NAMALWA (cell line): ENCODE data around the gene IL23R.
A peak's percentile ranks its signal among the peaks of the same experiment; 100 is the strongest.

Source experiments
- DNase-seq: peaks from one replicate; pipeline ENCODE4 v3.0.0-alpha.2; 2015; ENCODE audit warnings: low spot score

Gene IL23R

DNA sequence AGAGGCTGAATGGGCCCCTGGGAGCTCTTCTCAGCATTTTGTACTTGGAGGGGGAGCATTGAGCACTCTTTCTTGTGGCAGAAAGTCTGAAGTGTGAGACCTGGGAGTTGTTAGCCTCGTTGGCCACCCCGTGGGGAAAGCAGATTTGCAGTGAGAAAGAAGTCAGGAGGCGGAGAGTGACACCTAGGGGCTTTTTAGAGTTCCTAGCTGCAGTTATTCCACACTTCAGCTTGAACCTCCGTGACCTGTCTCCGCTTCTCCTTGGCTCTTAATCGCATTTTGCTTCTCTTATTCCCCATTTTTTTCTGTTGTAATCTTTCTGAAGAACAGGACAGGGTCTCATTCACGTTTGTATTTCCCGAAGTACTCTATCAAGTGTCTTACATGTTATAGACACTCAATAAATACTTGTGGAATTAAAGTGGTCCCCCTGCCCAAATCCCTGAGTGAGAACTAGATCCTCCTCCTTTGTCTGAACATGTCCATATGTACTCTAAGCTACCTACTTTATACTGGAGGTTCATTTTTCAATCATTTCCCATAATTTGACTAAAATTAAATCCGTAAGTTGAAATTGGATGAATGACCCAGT, 17.0 kb upstream of the IL23R start:
- DNase-seq = peak; percentile 92

DNA sequence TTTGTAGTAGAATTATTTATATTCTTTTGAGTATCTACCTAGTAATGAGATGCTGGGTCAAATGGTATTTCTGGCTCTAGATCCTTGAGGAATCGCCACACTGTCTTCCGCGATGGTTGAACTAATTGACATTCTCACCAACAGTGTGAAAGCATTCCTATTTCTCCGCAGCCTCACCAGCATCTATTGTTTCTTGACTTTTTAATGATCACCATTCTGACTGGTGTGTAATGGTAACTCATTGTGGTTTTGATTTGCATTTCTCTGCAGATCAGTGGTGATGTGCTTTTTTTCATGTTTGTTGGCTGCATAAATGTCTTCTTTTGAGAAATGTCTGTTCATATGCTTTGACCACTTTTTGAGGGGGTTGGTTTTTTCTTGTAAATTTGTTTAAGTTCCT, 15.3 kb upstream of the IL23R start:
- DNase-seq = no peak

DNA sequence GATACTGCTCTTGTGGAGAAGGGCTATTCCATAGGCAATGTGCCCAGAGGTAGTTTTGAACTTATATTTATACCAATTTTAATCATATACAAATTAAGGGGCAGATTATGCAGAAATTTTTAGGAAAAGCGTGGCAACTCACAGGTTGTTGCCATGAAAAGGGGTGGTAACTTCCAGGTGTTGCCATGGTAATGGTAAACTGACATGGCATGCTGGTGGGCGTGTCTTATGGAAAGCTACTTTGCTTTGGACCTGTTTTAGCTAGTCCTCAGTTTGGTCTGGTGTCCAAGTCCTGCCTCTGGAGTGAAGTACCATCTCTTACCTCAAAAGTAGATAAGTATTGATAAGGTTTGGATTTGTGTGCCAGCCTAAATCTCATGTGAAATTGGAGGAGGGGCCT, 7.9 kb upstream of the IL23R start:
- no peak for DNase-seq

DNA sequence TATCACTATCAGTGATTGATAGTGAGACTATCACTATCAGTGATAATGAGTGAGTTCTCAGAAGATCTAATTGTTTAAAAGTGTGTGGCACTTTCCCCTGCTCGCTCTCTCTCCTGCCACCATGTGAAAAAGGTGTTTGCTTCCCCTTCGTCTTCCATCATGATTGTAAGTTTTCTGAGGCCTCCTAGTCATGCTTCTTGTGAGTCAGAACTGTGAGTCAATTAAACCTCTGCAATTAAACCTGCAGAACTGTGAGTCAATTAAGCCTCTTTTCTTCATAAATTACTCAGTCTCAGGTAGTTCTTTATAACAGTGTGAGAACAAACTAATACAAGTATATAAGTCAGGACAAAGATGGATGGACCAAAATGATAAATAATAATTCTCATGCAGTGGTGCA, 7.0 kb upstream of the IL23R start:
- no peak for DNase-seq

DNA sequence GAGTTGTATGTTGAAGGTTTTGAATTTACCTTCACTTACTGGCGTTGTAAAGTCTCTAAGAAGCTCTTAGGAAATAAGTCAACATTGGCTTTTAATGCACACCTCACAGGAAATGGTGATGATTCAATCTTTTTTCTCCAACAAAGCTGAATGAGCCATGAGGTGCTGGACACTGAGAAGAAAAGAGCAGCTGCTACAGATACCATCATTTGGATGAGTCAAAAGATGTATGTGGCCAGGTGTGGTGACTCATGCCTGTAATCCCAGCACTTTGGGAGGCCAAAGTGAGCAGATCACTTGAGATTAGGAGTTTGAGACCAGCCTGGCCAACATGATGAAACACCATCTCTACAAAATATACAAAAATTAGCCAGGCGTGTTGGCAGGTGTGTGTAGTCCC, 3.3 kb upstream of the IL23R start:
- DNase-seq = no peak

DNA sequence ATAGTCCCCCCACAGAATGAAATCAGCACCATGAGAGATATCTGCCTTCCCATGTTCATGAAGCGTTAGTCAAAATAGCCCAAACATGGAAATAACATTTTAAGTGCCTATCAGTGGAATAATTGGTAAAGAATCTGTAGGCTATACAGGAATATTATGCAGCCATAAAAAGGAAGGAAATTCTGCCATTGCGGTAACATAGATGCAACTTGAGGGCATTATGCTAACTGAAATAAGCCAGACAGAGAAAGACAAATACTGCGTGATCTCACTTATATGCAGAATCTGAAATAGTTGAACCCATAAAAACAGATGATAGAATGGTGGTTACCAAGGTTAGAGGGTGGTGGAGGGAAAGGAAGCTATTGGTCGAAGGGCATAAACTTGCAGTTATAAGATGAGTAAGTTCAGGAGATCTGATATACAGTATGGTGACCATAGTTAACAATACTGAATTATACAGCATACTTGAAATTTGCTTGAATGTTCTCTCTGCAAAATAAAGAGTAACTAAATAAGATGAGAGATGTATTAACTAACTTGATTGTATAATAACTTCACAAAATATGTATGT, 699 bp upstream of the IL23R start:
- no peak for DNase-seq

DNA sequence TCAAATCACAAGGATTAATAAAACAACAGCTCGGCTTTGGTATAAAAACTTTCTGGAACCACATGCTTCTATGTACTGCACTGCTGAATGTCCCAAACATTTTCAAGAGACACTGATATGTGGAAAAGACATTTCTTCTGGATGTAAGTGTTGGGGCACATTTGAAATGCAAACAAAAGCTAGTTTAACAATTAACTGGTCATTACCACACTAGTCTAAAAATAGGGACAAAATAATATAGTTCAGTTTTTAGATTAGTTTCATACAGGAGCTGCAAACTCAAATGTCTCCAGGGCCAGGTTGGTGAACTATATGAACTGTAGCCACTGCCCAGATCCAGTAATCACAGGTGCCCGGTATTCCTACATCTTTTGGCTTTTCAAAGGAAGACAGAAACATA, 3.2 kb downstream of the IL23R start:
- no peak for DNase-seq

DNA sequence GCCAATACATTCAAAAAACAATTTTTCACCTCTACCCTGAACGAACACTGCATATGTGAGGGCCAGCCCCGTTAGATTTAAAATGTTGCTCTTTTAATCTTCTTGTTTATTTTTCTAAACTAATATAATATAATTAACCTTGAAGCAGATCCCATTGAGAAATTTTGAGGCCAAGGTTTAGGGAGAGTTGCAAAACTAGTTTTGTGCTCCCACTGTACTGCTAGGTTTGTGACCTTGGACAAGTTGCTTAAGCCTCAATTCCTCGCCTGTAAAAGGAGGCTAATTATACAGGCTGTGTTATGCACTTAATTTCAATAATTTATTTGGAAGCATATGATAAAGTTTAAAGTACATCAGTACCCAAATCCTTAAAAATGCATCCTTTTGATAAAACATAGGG, 3.7 kb downstream of the IL23R start:
- DNase-seq = no peak

DNA sequence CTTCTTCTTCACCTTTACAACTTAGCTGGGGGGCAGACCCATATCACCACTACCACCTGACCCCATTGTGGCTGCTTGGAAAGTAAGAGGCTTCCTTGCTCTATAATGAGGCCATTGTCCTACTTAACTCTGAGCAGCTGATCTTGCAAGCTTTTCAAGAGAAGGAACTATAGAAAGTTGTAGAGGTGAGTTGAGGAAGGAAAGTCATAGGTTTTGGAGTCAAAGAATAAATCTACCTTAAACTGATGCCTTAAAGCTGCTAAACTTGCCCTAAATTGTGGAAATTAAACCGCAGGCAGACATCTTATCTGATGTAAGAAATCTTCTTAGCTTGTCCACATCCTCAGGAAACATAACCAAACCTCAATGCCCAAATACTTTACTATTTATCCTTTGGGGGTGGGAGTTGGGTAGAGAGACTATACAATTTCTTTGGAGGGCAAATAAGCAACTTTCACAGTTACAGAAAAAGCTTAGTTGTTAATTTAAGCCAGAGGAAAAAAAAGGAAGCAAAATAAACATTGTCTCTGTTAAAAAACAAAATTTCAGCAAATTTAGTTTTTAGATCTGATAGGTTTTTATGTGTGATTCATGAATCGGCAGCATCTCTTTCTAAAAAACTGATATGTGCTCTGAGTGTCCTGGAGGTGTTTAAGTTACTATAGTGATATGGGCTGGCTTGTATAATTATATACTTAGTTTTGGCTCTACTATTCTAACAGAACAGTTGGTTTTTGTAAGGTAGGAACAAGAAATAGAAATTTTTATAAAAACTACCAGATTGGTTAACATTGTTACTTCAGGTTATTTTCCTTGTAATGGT, 4.7 kb downstream of the IL23R start:
- DNase-seq = no peak

DNA sequence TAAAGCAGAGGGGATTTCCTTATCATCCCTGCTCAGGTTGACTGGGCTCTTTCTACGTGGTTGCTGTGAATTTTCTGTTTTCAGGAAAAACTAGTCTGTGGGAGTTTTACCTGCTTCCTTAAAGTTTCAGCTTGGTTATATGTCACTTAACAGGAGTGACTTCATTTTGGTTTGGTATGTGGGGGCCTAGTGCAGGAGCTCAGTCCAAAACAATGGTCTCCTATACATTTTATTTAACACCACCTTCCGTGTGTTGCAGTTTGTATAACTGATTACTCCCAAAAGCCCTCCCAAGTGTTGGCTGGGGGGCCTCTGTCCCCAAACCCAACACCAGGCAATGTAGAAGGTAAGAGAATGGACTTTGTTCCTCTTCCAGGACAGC, 5.3 kb downstream of the IL23R start:
- DNase-seq = no peak

DNA sequence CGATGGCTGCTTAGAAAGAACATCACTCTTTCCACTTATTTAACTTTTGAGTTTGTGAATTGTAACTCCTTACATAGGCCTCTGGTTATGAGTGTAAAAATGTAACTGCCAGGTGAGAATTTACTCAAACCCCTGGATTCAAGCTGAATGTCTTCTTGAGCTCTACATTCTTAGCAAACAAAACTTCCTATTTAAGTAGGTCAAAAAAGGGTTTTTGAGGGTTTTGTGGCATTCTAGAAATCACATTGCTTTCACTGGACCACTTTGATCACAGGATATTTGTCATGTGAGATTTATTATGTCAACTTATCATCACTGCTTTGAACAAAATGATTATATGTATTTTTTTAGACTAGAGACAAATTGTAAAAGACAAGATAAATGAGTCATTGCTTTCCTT, 5.7 kb downstream of the IL23R start:
- DNase-seq = no peak

DNA sequence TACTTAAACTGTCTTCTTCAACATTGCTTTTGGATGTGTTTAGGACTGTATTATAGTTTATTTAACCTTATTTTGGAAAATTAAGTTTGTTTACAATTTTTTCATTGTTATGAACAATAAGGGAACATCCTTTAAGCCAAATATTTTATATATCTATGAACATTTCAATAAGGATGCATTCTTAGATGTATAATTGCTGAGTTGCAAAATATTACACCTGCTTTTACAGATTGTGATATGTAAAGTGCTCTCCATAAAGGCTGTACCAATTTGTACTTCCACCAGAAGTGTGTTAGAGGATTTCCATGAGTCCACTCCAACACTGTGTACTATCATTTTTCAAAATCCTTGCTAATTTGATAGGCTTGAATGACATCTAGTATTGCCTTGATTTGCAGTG, 7.7 kb downstream of the IL23R start:
- DNase-seq = no peak

DNA sequence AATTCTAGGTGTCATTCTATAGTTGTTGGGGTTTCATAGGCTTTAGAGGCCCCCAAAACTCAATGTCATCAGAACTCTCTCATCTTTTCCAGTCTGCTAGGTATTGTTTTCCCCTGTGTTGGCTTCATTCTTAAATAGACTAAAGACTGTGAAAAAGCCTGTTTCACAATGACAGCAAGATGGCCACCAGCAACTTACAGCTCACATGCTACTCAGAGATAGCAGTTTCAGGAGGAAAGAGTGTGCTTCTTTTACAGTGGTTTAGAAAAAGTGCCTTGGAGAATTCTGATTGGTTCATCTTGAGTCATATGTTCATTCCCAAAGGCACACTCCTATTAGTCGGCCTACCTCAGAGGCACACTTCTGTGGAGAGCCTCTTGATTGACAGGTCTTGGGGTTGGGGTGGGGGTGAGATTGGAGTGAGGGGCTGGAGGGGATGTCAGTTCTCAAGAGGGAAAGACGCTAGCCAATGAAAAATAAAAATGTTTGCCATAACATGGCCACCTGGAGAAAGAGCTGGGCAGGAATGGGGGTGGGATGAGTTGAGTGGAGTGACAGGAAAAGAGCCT, 8.5 kb downstream of the IL23R start:
- no peak for DNase-seq

DNA sequence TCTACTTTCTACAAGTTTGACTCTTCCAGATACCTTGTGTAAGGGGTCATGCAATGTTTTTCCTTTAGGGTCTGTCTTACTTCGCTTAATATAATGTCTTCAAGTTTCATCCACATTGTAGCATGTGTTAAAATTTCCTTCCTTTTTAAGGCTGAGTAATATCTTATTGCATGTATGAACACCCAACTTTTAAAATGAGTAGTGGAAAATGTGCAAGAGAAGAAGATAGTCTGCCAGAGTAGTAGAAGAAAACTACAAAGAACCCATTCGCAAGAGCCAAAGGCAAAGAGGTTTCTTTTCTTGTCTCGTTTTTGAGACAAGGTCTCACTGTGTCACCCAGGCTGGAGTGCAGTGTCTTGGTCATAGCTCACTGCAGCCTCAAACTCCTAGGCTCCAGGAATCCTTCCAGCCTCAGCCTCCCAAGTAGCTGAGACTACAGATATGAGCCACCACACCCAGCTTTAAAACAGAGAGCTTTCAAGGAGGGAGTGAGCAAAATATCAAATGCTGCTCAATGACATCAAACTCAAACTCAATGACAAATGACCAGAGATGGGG, 9.4 kb downstream of the IL23R start:
- DNase-seq = no peak

DNA sequence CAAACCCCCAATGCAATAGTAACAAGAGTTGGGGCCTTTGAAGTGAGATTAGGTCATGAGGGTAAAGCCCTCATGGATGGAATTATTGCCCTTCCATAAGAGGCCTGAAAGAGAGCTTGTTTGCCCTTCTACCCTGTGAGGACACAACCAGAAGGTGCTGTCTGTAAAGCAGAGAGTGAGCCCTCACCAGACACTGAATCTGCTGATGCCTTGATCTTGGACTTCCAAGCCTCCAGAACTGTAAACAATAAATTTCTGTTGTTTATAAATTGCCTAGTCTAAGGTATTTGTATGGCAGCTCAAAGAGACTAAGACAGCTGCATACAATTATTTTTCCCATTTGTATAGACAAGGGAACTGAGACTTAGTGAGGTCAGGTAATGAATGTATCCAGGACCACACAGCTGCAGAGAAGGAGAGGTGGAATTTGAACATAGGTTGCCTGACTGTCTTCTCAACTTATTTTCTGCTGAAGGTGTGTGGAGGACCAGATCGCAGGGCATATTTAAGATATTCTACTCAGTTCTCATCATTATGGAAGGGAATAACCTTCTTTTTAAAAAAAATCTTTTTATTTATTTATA, 18.7 kb downstream of the IL23R start:
- no peak for DNase-seq

DNA sequence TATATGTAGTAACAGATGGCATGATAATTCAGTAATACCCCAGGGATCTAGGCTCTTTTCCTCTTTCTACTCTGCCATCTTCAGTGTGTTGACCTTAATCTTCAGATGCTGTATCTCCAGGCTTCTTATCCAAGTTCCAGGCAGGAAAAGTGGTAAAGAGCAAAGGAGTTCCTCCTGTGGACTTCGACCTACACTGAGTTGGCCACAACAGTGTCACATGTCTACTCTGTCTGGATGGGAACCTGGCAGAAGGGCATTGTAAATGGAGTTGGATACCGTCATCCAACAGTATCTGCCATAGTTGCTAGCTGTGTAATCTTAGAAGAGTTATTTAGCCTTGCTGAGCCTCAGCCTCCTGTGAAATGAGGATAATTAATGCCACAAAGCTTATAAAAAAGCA, 21.9 kb downstream of the IL23R start:
- no peak for DNase-seq

DNA sequence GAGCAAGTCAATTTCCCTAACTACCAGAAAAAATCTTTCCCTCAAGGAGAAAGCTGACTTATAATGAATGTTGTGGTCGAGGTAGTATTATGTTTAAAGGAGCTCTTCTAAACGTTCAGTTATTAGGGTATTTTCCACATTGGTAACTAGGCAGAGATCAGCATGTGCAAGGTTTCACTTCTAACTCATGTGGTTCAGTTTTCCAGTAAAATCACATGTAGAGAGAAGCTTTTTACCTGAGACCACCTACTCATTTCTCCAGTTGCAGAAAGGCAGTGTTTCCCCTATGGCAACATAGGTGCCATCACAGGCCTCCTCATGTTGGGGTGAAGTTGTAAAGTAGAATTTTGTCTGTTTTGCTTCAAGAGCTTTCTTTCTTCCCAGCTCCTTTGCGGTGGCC, 23.7 kb downstream of the IL23R start:
- DNase-seq = no peak

DNA sequence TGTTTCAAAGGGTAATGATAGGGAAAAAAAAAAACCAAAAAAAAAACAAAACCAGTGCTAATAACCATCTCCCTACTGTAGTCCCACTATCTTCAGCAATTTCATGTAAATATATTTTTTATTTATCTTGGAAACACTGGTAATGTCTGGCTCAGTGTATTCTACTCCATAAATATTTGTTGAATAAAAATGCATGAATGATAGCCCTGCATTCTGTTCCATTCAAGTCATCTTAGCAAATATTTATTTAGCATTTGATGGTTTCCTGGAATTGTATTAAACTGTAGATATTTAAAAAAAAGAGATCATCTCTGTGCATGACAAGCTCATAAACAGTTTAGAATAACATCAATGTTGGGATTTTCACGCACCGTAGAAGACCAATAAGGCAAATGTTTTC, 24.2 kb downstream of the IL23R start:
- DNase-seq = no peak

DNA sequence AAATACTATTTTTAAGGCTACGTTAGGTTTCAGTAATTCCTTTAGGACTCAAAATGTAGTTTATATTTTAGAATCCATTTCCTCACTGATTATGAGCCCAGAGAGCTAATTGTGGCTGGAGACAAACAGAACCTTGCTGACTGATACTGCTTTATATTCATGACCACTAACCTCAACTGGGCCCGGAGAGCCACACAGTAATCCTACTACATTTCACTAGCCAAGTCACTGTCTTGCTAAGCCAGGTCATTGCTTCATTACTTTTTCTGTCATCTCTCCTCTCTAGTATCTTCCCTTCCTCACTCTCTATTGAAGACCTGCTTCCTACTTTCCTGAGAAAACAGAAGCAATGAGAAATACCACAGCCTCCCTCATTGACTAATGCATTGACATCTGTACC, 24.7 kb downstream of the IL23R start:
- no peak for DNase-seq

DNA sequence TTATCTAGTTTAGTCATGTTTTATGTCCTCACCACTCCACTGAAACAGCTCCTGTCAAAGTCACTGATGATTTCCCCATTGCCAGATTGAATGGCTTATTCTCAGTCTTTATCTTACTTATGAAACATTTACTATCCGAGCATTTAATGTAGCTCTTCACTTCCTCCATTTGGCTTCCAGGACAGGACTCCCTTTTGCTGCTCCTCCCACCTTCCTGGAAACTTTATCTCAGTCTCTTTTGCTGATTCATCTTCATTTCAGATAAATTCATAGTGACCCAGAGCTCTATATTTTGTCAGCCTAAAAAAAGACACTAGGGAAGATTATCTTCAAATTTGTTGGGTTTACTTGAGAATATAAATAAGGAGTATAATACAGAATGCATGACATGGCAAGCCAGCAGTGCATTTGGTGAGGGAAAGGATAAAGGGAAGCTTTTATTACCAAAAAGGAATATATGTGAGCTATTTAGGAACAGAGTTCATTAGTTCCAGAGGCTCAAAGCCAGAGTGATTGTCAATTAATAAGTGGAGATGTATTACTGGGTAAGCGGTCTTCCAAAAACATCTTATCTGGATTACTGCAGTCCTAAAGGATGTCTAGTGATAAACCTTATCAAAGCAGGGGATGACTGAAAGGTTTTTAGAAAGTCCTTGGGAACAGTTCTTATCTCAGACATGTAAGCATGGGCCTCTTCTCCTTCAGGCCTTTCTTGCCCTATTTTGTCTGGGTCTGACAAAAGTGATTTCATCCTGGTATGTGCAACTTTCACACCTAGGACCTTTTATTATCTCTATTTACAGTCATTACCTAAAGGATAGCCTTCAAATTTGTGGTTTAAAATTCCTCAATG, 25.6 kb downstream of the IL23R start:
- DNase-seq = no peak

DNA sequence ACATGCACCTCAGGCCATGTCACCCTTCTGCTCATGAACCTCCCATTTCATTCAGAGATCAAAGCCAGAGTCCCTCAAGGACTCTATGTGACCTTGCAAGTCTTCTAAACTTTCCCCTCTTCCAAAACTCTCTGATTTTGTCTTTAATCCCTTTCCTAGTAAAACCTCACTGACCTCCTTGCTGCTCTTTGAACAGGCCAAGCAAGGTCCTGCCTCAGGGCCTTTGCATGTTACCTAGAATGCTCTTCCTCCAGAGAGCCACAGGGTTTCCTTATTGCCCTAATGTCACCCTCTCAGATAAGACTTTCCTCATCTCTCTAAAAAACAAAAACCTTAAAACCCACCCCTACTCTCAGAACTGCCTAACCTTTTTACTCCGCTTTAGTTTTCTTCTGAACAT, 26.6 kb downstream of the IL23R start:
- DNase-seq = no peak

DNA sequence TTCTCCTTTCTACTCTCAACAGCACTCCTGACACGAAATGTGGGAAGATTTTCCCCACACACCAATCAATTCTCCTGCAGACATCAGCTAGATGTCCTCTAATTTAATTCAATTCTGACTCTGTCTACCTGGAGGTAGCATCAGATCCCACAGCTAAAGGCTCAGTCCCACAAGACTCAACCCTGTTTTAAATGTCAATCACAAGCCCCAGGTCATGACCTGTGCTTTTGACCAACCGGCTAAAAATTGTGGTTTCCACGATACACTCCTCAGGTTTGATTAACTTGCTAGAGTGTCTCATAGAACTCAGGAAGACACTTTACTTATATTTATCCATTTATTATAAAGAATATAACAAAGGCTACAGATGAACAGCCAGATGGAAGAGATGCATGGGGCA, 27.4 kb downstream of the IL23R start:
- DNase-seq = no peak
